Measurements from ENCODE around the gene HSPH1. TPM values are rescaled to one million over a fixed set of nuclear protein-coding genes. Genes with fewer than 3 reads are reported as not detected.
A peak's percentile ranks its signal among the peaks of the same experiment; 100 is the strongest.

HSPH1 gene
- total and polyA plus RNA-seq, 2 of the 13 experiments (the other 11 are each of a cell fraction or from before 2014, with no cell fraction given), result 13.0 to 62.9 TPM

DNA sequence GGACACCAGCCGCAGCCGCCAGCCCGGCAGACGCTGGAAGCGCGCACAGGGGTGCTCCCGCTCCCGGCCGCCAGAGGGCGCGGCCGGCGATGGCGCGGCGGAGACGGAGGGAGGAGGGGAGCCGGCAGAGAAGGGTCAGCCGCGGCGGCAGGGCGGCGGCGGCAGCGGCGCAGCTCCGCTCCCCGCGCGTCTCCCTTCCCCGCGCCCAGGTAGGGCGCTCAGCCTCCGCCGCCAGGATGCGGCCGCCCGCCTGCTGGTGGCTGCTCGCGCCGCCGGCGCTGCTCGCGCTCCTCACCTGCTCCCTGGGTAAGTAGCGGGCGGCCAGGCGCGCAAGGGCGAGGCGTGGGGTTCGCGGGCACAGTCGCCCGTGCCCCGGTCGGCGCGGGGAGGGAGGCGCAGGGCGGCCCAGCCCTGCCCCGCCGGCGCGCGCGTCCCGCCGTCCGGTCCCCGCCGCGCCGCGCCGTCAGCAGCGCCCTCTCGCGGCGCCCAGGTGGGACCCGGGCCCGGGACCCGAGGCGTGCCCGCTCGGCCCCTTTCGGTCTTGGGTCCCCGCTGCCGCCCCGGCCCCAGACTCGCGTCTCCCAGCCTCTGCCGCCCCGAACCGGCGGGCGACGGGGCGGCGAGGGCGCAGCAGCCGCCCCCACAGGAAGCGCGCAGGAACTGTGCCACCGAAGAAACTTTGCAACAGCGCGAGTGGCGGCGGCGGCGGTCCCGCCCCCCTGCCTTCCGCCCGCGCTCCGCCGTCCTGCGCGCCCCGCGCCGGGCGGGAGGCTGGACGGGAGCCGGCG lies 38.3 kb upstream of the HSPH1 start, which contains the start of gene B3GLCT (continued):
- TF ChIP-seq U2AF2 (IDR thresholded peaks at IDR 0.05; ENCODE audit: low read depth, low read length) (no peak), NAIF1 (CRISPR knock-in tag; IDR thresholded peaks at IDR 0.05; ENCODE audit: borderline replicate concordance) (no peak), GATA4 (IDR thresholded peaks at IDR 0.05; ENCODE audit: borderline replicate concordance, low read depth) (no peak), ZSCAN25 (CRISPR knock-in tag; IDR thresholded peaks at IDR 0.05) (no peak), ZNF546 (CRISPR knock-in tag; conservative IDR thresholded peaks at IDR 0.05) (no peak), CREB3 (CRISPR knock-in tag; IDR thresholded peaks at IDR 0.05) (no peak), ZNF720 (CRISPR knock-in tag; IDR thresholded peaks at IDR 0.05) (no peak), SIN3A (IDR thresholded peaks at IDR 0.05; ENCODE audit: borderline replicate concordance, low read depth, low read length) (no peak; the same call in 1 of the 2 replicates), POLR2AphosphoS5 (IDR thresholded peaks at IDR 0.05; ENCODE audit: low read depth, low read length) (no peak), FOXJ3 (CRISPR knock-in tag; IDR thresholded peaks at IDR 0.05; ENCODE audit: borderline replicate concordance) (no peak), FOXA3 (CRISPR knock-in tag; IDR thresholded peaks at IDR 0.05) (no peak), ARNT (IDR thresholded peaks at IDR 0.05) (no peak), KAT7 (CRISPR knock-in tag; IDR thresholded peaks at IDR 0.05; ENCODE audit: borderline replicate concordance) (no peak), MTA1 (CRISPR knock-in tag; IDR thresholded peaks at IDR 0.05; ENCODE audit: borderline replicate concordance) (no peak), ZBTB42 (CRISPR knock-in tag; IDR thresholded peaks at IDR 0.05) (no peak), HNF4A (CRISPR knock-in tag; IDR thresholded peaks at IDR 0.05) (no peak), ZSCAN12 (CRISPR knock-in tag; IDR thresholded peaks at IDR 0.05) (no peak), HNF4G (IDR thresholded peaks at IDR 0.05; ENCODE audit: borderline replicate concordance, low read depth, low read length) (no peak), HNF4G (CRISPR knock-in tag; IDR thresholded peaks at IDR 0.05; ENCODE audit: borderline replicate concordance, low read depth) (no peak), EZH2 (conservative IDR thresholded peaks at IDR 0.05; ENCODE audit: low read depth, low read length) (no peak), TAF1 (CRISPR knock-in tag; IDR thresholded peaks at IDR 0.05) (no peak)
- TF ChIP-seq, protein P1, sequence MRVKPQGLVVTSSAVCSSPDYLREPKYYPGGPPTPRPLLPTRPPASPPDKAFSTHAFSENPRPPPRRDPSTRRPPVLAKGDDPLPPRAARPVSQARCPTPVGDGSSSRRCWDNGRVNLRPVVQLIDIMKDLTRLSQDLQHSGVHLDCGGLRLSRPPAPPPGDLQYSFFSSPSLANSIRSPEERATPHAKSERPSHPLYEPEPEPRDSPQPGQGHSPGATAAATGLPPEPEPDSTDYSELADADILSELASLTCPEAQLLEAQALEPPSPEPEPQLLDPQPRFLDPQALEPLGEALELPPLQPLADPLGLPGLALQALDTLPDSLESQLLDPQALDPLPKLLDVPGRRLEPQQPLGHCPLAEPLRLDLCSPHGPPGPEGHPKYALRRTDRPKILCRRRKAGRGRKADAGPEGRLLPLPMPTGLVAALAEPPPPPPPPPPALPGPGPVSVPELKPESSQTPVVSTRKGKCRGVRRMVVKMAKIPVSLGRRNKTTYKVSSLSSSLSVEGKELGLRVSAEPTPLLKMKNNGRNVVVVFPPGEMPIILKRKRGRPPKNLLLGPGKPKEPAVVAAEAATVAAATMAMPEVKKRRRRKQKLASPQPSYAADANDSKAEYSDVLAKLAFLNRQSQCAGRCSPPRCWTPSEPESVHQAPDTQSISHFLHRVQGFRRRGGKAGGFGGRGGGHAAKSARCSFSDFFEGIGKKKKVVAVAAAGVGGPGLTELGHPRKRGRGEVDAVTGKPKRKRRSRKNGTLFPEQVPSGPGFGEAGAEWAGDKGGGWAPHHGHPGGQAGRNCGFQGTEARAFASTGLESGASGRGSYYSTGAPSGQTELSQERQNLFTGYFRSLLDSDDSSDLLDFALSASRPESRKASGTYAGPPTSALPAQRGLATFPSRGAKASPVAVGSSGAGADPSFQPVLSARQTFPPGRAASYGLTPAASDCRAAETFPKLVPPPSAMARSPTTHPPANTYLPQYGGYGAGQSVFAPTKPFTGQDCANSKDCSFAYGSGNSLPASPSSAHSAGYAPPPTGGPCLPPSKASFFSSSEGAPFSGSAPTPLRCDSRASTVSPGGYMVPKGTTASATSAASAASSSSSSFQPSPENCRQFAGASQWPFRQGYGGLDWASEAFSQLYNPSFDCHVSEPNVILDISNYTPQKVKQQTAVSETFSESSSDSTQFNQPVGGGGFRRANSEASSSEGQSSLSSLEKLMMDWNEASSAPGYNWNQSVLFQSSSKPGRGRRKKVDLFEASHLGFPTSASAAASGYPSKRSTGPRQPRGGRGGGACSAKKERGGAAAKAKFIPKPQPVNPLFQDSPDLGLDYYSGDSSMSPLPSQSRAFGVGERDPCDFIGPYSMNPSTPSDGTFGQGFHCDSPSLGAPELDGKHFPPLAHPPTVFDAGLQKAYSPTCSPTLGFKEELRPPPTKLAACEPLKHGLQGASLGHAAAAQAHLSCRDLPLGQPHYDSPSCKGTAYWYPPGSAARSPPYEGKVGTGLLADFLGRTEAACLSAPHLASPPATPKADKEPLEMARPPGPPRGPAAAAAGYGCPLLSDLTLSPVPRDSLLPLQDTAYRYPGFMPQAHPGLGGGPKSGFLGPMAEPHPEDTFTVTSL (CRISPR knock-in tag; IDR thresholded peaks at IDR 0.05; ENCODE audit: borderline replicate concordance), result no peak
- TF ChIP-seq, protein P2, sequence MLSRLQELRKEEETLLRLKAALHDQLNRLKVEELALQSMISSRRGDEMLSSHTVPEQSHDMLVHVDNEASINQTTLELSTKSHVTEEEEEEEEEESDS (CRISPR knock-in tag; IDR thresholded peaks at IDR 0.05; ENCODE audit: borderline replicate concordance), result no peak
- TF ChIP-seq, protein P3, sequence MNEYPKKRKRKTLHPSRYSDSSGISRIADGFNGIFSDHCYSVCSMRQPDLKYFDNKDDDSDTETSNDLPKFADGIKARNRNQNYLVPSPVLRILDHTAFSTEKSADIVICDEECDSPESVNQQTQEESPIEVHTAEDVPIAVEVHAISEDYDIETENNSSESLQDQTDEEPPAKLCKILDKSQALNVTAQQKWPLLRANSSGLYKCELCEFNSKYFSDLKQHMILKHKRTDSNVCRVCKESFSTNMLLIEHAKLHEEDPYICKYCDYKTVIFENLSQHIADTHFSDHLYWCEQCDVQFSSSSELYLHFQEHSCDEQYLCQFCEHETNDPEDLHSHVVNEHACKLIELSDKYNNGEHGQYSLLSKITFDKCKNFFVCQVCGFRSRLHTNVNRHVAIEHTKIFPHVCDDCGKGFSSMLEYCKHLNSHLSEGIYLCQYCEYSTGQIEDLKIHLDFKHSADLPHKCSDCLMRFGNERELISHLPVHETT (CRISPR knock-in tag; conservative IDR thresholded peaks at IDR 0.05), result 0 out of 2 replicates have a peak, but pooled peaks have one; percentile 1

Measured in HepG2 (cell line).